ENCODE measurements around the gene GALNT2.

GALNT2 gene

DNA sequence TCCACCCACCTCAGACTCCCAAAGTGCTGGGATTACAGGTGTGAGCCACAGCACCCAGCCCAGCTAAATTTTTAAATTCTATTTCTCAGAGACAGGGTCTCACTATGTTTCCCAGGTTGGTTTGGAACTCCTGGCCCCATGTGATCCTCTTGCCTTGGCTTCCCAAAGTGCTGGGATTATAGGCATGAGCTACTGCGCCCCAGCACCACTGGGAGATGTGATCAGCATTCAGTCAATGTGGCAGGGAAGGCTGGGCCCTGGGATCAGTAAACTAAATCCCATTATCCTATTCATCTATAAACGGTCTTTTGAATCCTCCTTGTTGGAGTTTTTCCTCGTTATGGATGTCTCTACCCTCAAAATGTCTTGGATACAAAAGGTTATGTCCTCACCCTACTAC is 245.6 kb downstream of the GALNT2 start:
- DNase-seq, result no peak

DNA sequence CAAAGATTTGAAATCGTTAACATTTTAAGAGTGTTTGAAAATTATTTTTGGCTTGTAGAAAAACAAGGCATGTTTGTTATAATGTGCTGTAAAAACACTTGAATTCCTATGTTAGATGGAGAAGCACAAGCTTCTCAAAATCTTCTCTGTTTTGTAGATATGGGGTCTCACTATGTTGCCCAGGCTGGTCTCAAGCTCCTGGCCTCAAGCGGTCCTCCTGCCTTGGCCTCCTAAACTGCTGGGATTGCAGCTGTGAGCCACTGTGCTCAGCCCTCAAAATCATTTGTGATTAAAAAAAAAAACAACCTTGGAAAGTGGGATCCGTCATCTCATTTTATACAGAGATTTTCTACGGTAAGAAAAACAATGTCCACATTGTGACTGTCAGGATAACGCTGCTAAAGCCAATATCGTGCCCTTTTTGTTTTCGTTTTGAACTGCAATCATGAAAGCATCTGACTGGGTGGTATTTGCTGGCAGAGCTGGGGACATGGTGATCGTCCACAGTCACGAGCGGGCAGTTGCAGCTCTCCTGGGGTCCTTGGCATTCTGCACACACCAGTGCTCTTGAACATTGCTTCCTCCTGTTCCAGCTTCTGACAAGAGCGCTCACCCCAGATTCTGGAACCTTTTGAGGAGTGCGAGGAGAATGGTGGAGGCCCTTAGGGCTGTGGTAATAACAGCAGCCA is 246.6 kb downstream of the GALNT2 start:
- DNase-seq, result no peak

GRCh38 chr1:230314142-230314470 is 247.1 kb downstream of the GALNT2 start:
- DNase-seq, result no peak

DNA sequence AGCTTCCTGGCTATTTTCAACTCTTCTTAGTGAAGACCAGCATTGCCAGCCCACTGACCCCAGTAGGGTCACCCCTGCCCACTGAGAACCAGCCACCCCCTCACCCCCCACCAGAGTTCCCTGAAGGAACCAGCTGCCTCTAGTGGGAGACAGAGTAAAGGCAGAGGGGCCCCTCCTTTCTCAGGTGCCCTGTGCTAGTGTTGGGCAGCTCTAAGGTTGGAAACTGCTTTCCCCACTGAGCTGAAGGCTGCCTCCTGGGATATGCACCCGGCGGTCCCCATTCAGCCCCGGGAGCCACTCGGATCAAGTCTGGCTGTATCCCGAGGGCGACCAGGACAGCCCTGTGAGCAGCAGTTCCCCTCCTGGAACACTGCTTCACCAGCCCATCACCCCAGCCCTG is 248.1 kb downstream of the GALNT2 start:
- no peak for DNase-seq

DNA sequence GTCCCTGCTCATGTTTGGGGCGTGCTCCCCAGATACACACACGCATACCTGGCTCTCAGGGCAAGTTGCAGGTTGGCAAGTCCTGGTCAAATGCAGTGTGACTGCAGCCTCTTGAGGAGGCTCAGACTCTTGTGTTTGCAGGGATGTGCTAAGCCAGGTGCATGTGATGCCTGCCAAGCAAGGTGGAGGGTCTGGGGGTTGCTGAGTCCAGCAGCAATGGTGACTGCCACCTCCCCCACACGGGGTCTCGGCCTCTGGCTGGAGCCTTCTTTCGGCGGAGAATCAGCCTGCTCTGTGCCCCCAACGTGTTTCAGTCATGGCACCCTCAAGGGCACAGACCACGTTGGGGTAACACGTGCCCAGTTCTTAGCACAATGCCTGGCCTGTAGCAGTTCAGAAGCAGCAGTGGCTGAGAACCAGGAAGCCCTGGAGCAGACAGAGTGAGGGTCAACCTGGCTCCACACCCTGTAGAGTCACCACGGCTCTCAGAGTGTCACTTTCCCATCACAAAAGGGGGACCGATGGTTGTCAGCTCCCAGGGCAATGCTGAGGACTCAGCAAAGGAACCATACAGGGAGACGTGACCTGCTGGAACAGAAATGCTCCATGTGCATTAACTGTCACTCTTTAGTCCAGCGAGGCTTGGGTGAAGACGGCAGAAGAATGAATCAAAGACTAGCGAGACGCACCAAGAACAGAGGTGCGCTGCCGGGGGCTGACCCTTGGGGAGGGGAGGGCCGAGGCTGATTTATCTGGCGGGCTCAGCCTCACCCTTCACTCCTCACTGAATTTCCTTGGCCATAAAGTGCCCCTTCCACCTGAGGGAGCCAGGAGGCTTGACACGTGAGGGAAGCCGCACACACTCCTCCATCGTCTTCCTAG is 250.1 kb downstream of the GALNT2 start:
- no peak for DNase-seq

- no peak for DNase-seq
These were observed 251.1 kb downstream of the GALNT2 start for GRCh38 chr1:230317823-230318819.

- no peak for DNase-seq
These were observed 252.1 kb downstream of the GALNT2 start for GRCh38 chr1:230319014-230319747.

DNA sequence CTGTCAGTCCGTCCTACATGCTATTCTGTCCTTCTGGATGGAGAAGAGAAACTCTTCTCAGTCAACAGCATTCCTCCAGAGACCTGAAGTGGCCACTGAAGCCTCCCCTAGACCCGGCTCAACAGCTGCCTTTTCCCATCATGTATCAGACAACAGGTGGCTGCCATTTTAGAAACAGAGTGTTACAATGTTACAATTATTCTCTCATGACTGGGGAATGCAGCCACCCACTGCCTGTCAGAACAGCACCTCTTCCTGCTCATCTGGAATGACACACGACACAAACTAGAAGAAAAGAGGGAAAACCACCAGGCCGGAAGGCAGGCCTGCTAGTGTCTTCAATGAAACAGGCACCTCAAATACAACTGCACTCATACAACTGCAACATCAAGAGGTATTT is 253.8 kb downstream of the GALNT2 start:
- no peak for DNase-seq

DNA sequence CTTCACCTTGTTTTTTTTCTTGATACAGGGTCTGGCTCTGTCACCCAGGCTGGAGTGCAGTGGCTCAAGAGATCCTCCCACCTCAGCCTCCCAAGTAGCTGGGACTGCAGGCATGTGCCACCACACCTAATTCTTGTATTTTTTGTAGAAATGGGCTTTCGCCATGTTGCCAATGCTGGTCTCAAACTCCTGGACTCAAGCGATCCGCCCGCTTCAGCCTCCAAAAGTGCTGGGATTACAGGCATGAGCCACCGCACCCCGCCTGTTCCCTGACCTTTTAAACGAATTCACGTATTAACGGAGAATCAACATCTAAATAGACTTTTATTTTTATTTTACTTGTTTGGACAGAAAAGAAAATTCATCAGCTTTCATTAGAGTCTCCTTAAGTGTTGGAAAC is 254.3 kb downstream of the GALNT2 start:
- no peak for DNase-seq

- no peak for DNase-seq
These were observed 254.8 kb downstream of the GALNT2 start for GRCh38 chr1:230321741-230322420.

DNA sequence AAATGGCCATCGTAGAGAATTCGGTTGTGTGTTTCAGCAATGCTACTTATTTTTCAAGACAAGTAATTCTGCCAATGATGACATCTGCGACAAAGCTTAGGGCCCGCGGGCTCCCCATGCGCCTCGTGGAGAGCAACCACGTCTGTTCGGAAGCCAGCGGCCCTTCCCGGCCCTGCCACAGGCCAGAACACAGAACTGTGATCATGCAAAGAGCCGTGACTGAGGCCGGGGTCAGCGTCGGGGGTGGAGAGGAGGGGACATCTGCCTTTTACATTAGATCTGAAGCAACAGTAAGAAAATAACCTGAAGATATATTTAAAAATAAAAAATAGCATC is 255.4 kb downstream of the GALNT2 start:
- DNase-seq, result no peak

DNA sequence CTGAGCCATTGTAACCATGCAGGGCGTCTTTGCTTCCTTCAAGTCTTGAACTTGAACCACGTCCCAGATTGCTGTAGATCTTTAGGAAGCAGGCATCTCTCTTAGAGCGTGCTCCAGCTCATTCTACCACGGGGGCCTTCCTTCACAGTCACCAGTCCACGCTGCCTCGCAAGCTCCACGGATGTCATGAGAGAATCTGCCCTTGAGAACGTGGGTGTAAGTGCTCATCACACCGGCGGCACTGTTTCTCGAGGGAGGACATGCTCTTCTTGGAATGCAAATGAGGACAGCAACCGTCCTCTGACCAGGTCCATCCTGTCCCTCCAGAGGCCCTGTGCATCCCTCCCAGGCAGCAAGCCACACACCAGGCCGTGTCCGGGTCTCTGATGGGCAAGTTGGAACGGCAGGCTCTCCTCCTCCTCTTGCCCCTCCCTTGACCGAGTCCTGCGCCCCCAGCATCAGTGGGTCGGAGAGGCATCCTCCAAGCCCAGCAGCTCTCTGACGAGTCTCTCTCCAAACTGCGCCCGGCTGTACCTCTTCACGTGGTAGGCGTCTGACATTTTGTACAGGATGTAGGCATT is 256.0 kb downstream of the GALNT2 start:
- DNase-seq, result no peak

GRCh38 chr1:230323686-230324085 is 256.6 kb downstream of the GALNT2 start:
- DNase-seq, result no peak

DNA sequence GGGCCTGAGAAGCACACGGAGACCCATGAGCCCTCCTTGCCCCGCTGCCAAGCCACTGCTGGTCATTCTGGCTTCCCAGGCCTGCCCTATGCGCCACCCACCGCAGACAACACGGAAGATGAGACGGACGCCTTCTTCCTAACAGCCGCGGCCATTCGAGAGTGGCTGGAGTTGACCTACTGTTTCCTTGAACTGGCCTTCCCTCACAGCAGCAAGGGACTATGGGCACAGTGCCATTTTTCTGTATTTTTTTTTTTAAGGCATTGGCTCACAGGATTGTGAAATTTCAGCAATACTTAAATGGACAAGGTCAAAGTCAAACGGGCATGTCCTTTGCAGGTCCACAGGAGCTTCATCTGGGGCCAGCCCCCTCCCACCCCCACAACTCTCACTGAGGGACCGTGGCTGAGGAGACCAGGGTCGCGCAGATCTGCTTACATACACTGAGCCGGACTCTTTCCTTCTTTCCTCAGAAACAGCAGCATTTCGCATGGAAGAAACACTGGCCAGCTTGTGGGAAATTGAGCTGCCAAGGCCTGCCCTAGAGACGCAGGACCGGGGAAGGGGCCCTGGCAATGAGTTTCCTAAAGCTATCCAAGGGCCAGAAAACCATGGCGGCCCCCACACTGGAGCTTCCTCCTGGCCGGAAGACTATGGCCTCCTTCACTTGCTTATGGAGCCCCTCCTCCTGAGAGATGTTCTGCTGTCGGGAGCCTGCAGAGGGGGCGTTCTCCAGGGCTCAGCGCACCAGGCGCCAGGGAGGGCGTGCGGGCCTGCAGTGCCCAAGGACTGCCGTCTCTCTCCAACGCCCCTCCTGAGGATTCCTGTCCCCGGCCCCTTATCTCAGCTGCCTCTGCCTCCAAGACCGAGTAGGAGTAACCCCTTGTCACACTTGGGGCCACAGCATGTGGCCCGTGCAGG is 260.2 kb downstream of the GALNT2 start:
- DNase-seq, result no peak

DNA sequence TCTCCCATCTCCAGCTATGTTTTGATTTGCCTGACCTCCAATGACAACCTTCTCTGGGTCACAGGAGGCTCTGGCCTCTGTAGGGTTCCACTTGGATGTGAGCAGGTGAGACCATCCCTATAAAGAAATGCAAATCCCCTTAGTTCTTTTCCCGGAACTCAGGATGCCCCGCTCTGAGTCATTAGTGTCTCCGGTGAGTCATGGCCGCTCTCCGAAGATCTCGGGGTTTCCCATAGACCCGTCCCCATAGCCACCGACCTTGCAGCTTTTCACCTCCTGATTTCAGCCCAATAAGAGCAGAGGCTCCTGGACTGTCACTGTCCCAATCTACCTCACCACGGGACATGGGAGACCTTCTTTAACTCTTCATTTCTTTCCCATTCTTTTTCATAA is 260.9 kb downstream of the GALNT2 start:
- no peak for DNase-seq

DNA sequence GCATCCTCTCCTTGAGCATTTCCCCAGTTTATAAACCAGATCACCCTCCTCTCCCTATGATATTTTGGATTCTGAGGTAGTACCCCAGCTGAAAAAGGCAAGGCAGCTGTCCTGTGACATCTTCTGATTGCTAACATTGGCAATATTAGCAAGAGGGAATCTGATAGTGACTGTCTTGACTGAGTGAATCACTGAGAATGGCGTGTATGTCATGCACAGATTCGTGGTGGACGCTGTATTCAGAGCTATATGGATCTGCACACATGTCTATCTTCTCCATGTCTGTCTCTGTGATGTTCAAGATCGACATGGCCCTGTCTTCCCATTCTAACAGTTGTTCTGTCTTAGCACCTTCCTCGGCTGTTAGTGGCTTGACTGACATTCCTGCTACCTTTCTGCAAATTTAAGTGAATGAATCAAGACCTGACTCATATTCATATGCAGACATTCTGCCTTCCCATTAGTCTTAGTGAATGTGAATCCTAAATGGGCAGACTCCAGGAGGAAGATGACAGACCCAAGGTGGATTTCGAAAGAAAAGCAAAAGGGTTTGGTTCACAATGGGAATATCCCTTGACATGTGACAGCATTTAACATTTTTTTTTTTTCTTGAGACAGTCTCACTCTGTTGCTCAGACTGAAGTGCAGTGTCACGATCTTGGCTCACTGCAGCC is 261.4 kb downstream of the GALNT2 start:
- DNase-seq, result no peak

GRCh38 chr1:230330157-230330556 is 263.1 kb downstream of the GALNT2 start:
- DNase-seq, result no peak

Measured in CD4-positive, alpha-beta T cell treated with Interleukin-4 for 1 hour (primary cell).